OCI-LY7 (cell line): ENCODE measurements around the gene CLCF1.

Source experiments
- CTCF ChIP-seq: fragments of 200-600 bp; sonication (generic); conservative IDR thresholded peaks from 2 replicates; pipeline ENCODE4 v1.5.1; 2014; ENCODE audit warnings: mild to moderate bottlenecking, antibody characterized with exemption, low read length, moderate library complexity, mixed read lengths
- EZH2phosphoT487 ChIP-seq: fragments of 200-600 bp; sonication (generic); IDR thresholded peaks from 2 replicates; pipeline ENCODE4 v1.6.1; 2018; ENCODE audit warnings: low read depth, borderline replicate concordance, mild to moderate bottlenecking, mixed run types, antibody characterized with exemption, low read length, moderate library complexity, mixed read lengths

- TF ChIP-seq CTCF: no peak
- no peak for TF ChIP-seq EZH2phosphoT487
Measured at GRCh38 chr11:67355023-67355793, 18.2 kb downstream of the CLCF1 start.
